ENCODE measurements around the gene XYLT1.

The XYLT1 gene

DNA sequence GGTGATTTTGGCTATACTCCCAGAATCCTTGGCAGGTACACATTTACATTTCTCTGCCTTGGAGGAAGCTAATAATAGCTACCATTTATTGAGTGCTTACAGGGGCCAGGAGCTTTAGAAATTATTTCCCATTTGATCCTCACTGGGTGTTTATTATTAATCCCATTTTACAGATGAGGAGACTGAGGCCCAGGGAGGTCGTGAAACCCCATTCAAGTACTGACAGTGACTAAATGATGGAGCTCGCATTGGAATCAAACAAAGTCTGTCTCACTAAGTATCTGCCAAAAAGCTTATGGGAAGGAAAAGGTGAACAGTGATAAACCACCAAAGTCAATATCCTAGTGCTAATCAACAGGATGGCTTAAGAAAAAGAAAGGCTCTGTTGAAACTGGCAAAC, 33.3 kb upstream of the XYLT1 start:
- Histone ChIP-seq H3K4me1 (ENCODE audit: insufficient read depth, low read length, poor library complexity, severe bottlenecking) (no peaks in the 10 kb centered on the region), H3K9ac (ENCODE audit: low read depth, low read length, poor library complexity, severe bottlenecking) (no peak overlapping the region), H3K79me2 (ENCODE audit: insufficient read depth, low read length) (no peaks in the 10 kb centered on the region), H3K4me3 (ENCODE audit: low read length, poor library complexity, severe bottlenecking) (no peak overlapping the region), H3K36me3 (ENCODE audit: insufficient read depth, low read length) (no peaks in the 10 kb centered on the region), H3K4me2 (ENCODE audit: low read depth, low read length, poor library complexity, severe bottlenecking) (no peak overlapping the region), H3K9me2 (replicated peaks; ENCODE audit: low read depth, low read length) (no peaks in the 10 kb centered on the region), H3F3A (ENCODE audit: low read depth) (no peaks in the 10 kb centered on the region), H3K9me3 (ENCODE audit: insufficient read depth, low read depth, low read length) (peaks cover 6% of the 10 kb centered on the region; the same call in 1 of the 2 replicates), H3K27me3 (ENCODE audit: insufficient read depth, low read length, poor library complexity, severe bottlenecking) (no peaks in the 10 kb centered on the region), H4K20me1 (ENCODE audit: insufficient read depth, low read length, poor library complexity, severe bottlenecking) (no peaks in the 10 kb centered on the region), H2AFZ (ENCODE audit: low read length) (no peak overlapping the region)
- no peak for TF ChIP-seq EZH2phosphoT487 (IDR thresholded peaks at IDR 0.05; ENCODE audit: borderline replicate concordance)
- TF ChIP-seq, protein P1, sequence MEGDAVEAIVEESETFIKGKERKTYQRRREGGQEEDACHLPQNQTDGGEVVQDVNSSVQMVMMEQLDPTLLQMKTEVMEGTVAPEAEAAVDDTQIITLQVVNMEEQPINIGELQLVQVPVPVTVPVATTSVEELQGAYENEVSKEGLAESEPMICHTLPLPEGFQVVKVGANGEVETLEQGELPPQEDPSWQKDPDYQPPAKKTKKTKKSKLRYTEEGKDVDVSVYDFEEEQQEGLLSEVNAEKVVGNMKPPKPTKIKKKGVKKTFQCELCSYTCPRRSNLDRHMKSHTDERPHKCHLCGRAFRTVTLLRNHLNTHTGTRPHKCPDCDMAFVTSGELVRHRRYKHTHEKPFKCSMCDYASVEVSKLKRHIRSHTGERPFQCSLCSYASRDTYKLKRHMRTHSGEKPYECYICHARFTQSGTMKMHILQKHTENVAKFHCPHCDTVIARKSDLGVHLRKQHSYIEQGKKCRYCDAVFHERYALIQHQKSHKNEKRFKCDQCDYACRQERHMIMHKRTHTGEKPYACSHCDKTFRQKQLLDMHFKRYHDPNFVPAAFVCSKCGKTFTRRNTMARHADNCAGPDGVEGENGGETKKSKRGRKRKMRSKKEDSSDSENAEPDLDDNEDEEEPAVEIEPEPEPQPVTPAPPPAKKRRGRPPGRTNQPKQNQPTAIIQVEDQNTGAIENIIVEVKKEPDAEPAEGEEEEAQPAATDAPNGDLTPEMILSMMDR (conservative IDR thresholded peaks at IDR 0.05; ENCODE audit: low read length) = no peak

DNA sequence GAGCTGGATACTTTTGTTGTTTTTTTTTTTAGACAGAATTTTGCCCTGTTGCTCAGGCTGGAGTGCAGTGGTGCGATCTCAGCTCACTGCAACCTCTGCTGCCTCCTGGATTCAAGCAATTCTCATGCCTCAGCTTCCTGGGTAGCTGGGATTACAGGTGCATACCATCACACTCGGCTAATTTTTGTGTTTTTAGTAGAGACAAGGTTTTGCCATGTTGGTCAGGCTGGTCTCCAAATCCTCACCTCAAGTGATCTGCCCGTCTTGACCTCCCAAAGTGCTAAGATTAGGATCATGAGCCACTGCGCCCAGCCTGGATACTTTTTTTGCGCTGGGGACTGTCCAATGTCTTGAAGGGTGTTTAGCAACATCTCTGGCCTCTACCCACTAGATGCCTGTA, 32.6 kb upstream of the XYLT1 start:
- Histone ChIP-seq H3K79me2 (ENCODE audit: insufficient read depth, low read length) (no peaks in the 10 kb centered on the region), H3K36me3 (ENCODE audit: insufficient read depth, low read length) (no peaks in the 10 kb centered on the region), H3F3A (ENCODE audit: low read depth) (no peaks in the 10 kb centered on the region), H3K9me3 (ENCODE audit: insufficient read depth, low read depth, low read length) (0 out of 2 replicates have a peak, but pooled peaks cover 1% of the 10 kb centered on the region), H3K4me1 (ENCODE audit: insufficient read depth, low read length, poor library complexity, severe bottlenecking) (no peaks in the 10 kb centered on the region), H4K20me1 (ENCODE audit: insufficient read depth, low read length, poor library complexity, severe bottlenecking) (no peaks in the 10 kb centered on the region), H2AFZ (ENCODE audit: low read length) (no peak overlapping the region), H3K4me3 (ENCODE audit: low read length, poor library complexity, severe bottlenecking) (no peak overlapping the region), H3K9ac (ENCODE audit: low read depth, low read length, poor library complexity, severe bottlenecking) (no peak overlapping the region), H3K27me3 (ENCODE audit: insufficient read depth, low read length, poor library complexity, severe bottlenecking) (no peaks in the 10 kb centered on the region), H3K4me2 (ENCODE audit: low read depth, low read length, poor library complexity, severe bottlenecking) (no peak overlapping the region), H3K9me2 (replicated peaks; ENCODE audit: low read depth, low read length) (no peaks in the 10 kb centered on the region)
- TF ChIP-seq, protein P1 (conservative IDR thresholded peaks at IDR 0.05; ENCODE audit: low read length) = no peak
- TF ChIP-seq EZH2phosphoT487 (IDR thresholded peaks at IDR 0.05; ENCODE audit: borderline replicate concordance) = no peak

DNA sequence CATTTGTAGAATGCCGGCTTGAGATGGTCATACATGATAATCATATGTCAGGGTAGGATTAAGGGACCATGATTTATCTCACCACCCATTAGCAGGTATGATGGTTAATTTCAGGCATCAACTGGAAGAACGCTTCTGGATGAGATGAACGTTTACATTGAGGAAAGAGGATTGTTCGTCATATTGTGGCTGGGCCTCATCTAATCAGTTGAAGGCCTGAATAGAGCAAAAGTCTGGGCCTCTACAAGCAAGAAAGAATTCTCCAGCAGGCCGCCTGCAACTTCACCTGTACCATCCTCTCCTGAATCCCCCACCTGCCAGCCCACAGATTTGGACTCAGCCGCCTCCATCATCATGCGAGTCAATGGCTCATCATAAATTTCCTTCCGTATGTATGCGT, 30.6 kb upstream of the XYLT1 start:
- H4K20me1 ChIP-seq (ENCODE audit: insufficient read depth, low read length, poor library complexity, severe bottlenecking) = no peaks in the 10 kb centered on the region
- no peaks in the 10 kb centered on the region for H3F3A ChIP-seq (ENCODE audit: low read depth)
- H3K79me2 ChIP-seq (ENCODE audit: insufficient read depth, low read length) = no peaks in the 10 kb centered on the region
- no peaks in the 10 kb centered on the region for H3K36me3 ChIP-seq (ENCODE audit: insufficient read depth, low read length)
- H3K4me2 ChIP-seq (ENCODE audit: low read depth, low read length, poor library complexity, severe bottlenecking) = no peak overlapping the region
- H3K4me1 ChIP-seq (ENCODE audit: insufficient read depth, low read length, poor library complexity, severe bottlenecking) = no peaks in the 10 kb centered on the region
- H2AFZ ChIP-seq (ENCODE audit: low read length) = no peak overlapping the region
- H3K4me3 ChIP-seq (ENCODE audit: low read length, poor library complexity, severe bottlenecking) = no peak overlapping the region
- H3K27me3 ChIP-seq (ENCODE audit: insufficient read depth, low read length, poor library complexity, severe bottlenecking) = no peaks in the 10 kb centered on the region
- no peaks in the 10 kb centered on the region for H3K9me3 ChIP-seq (ENCODE audit: insufficient read depth, low read depth, low read length)
- H3K9ac ChIP-seq (ENCODE audit: low read depth, low read length, poor library complexity, severe bottlenecking) = no peak overlapping the region
- no peak for TF ChIP-seq EZH2phosphoT487 (IDR thresholded peaks at IDR 0.05; ENCODE audit: borderline replicate concordance)
- TF ChIP-seq, protein P1 (conservative IDR thresholded peaks at IDR 0.05; ENCODE audit: low read length) = no peak
- H3K9me2 ChIP-seq (replicated peaks; ENCODE audit: low read depth, low read length) = no peaks in the 10 kb centered on the region

Data from Loucy (cell line).